Measurements from ENCODE around the gene SDC4.

SDC4 gene

DNA sequence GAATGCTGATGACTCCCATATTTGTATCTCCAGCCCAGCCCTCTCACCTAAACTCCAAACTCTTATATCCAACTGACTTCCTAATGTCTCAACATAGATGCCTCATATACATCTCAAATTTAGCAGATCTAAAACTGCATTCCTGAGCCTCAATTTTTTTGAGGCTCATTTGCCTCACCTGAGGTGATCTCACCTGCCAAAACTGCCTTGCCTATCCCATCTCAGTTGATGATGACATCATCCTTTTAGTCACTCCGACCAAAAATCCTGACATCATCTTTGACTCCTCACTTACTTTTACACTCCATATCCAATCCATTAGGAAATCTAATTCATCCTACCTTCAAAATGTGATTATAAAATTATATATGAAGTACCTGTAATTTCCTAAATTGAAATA lies 68.2 kb downstream of the SDC4 start:
- no peak for FAIRE-seq
- no peak for DNase-seq (ENCODE audit: extremely low spot score, insufficient read length, low read depth)

DNA sequence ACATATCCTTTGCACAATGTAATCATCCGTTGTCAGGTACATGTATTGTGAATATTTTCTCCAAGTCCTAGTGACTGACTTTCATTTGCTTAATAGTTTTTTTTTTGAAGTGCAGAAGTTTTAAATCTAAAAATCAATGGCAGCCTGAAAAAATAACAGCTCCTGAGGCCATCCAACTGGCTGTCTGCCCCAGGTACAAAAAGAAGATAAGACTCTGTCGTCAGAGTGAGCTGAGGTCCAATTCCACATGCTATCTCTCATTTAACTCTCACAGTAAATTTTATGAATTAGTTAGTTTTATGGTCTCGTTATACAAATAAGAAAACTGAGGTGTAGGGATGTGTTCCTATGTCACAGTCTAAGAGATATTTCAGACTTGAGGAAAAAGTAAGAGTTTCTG lies 72.9 kb downstream of the SDC4 start:
- FAIRE-seq: no peak

More for the DNA sequence above, 72.9 kb downstream of the SDC4 start:
- DNase-seq (ENCODE audit: extremely low spot score, insufficient read length, low read depth): no peak

Data from GM18507 (cell line).